ENCODE data around the gene FAM78B. TPM values are rescaled to one million over a fixed set of nuclear protein-coding genes. Genes with fewer than 3 reads are reported as not detected.

Gene FAM78B
- total RNA-seq, 1 experiment from 2014 or later, result 0.24 TPM

DNA sequence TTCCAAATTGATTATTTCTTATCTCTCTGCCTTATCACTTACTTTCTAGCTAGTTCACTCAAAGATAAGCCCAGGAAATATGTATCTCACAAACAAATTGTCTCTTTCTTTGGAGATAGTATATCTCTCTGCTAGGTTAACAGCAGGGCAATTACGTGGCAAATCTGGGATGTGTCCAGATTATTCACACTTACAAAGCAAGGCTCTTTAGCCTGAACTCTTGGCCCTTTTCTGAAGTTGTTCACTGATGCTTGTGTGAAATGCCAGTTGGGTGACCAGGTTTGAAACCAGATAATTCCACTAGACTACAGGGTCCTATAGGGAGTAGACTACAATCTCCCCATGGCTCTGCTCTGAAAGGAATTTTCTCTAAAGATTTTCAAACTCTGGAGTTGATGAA lies 30.8 kb upstream of the FAM78B start:
- CTCF ChIA-PET, result no interaction called here
- no peaks in the 10 kb centered on the region for H3K36me3 ChIP-seq (ENCODE audit: insufficient read depth, low read length, poor library complexity, severe bottlenecking)
- POLR2A ChIA-PET (ENCODE audit: low non-redundant PET), result no interaction called here
- no peaks in the 10 kb centered on the region for H3K4me1 ChIP-seq (ENCODE audit: insufficient read depth, low read length, poor library complexity, severe bottlenecking)
- BruUV-seq (replicated peaks), result no TSS peak
- intact Hi-C loops (cut with micrococcal nuclease; ENCODE audit: unreplicated experiment), result no loop called here
- H3K27me3 ChIP-seq (replicated peaks; ENCODE audit: insufficient read depth, low read depth, low read length, poor library complexity), result no peaks in the 10 kb centered on the region
- no peak for TF ChIP-seq EZH2 (IDR thresholded peaks at IDR 0.05; ENCODE audit: borderline replicate concordance, low read depth, low read length, poor library complexity, severe bottlenecking)
- TF ChIP-seq, protein P1, sequence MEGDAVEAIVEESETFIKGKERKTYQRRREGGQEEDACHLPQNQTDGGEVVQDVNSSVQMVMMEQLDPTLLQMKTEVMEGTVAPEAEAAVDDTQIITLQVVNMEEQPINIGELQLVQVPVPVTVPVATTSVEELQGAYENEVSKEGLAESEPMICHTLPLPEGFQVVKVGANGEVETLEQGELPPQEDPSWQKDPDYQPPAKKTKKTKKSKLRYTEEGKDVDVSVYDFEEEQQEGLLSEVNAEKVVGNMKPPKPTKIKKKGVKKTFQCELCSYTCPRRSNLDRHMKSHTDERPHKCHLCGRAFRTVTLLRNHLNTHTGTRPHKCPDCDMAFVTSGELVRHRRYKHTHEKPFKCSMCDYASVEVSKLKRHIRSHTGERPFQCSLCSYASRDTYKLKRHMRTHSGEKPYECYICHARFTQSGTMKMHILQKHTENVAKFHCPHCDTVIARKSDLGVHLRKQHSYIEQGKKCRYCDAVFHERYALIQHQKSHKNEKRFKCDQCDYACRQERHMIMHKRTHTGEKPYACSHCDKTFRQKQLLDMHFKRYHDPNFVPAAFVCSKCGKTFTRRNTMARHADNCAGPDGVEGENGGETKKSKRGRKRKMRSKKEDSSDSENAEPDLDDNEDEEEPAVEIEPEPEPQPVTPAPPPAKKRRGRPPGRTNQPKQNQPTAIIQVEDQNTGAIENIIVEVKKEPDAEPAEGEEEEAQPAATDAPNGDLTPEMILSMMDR (conservative IDR thresholded peaks at IDR 0.05; ENCODE audit: low read depth, low read length), result no peak
- no peak overlapping the region for H3K27ac ChIP-seq (ENCODE audit: low read depth, low read length, poor library complexity, severe bottlenecking)
- no peaks in the 10 kb centered on the region for H3K9me3 ChIP-seq (ENCODE audit: low read depth, low read length, poor library complexity, severe bottlenecking)
- no peak for DNase-seq (ENCODE audit: low spot score)
- no peak overlapping the region for H3K4me3 ChIP-seq (ENCODE audit: low read depth, low read length, poor library complexity, severe bottlenecking)

DNA sequence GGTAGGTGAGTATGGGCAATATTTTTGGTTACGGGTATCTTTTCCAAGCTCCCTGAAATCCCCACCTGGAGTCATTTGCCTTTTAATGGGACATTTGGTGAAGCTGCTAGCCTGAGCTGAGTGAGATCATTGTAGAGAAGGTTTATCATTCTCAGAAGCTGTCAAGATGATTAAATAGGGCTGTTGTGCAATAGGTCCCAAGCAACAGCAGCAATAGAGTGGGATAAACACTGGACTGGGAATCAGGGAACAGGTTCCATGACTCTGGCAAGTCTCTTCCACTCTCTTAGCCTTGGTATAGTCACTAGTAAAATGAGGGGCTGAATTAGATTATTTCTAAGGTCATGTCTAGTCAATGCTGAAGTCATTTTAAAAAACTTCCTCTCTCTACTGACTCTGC lies 30.3 kb upstream of the FAM78B start:
- Histone ChIP-seq H3K4me1 (ENCODE audit: insufficient read depth, low read length, poor library complexity, severe bottlenecking) (no peaks in the 10 kb centered on the region), H3K27ac (ENCODE audit: low read depth, low read length, poor library complexity, severe bottlenecking) (no peak overlapping the region), H3K27me3 (replicated peaks; ENCODE audit: insufficient read depth, low read depth, low read length, poor library complexity) (no peaks in the 10 kb centered on the region), H3K36me3 (ENCODE audit: insufficient read depth, low read length, poor library complexity, severe bottlenecking) (no peaks in the 10 kb centered on the region), H3K9me3 (ENCODE audit: low read depth, low read length, poor library complexity, severe bottlenecking) (no peaks in the 10 kb centered on the region), H3K4me3 (ENCODE audit: low read depth, low read length, poor library complexity, severe bottlenecking) (no peak overlapping the region)
- ChIA-PET POLR2A (ENCODE audit: low non-redundant PET) (no interaction called here), CTCF (no interaction called here)
- DNase-seq (ENCODE audit: low spot score), result no peak
- no TSS peak for BruUV-seq (replicated peaks)
- intact Hi-C loops (cut with micrococcal nuclease; ENCODE audit: unreplicated experiment), result no loop called here
- TF ChIP-seq EZH2 (IDR thresholded peaks at IDR 0.05; ENCODE audit: borderline replicate concordance, low read depth, low read length, poor library complexity, severe bottlenecking), result no peak
- TF ChIP-seq, protein P1 (conservative IDR thresholded peaks at IDR 0.05; ENCODE audit: low read depth, low read length), result no peak

DNA sequence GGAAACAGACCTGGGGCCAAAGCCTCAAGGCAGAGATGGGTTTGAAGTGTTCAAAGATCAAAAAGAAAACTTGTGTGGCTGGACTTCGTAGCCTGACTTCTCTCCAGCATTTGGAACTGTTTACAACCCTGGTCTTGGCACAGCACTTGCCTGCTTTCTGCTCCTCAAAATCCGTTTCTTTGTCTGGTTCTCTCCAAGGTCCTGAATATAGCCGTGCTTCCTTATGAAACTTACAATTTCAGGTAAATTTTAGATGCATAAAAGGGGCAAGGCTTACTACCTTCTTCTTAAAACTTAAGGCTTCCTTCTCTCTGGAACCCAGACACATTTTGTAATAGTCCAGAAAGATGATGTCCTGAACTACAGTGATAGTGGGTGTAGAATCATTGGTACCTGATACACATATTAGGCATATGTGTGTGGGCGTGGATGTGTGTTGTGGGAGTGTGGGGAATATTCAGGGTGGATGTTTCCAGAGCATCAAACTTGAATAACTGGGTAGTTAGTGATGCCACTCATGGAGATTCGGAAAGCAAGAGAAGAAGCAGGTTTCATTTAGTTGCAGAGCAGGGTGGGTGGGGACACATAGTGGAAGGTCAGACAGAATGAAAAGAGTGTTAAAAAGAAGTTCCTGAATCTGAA lies 26.4 kb upstream of the FAM78B start:
- Histone ChIP-seq H3K9me3 (ENCODE audit: low read depth, low read length, poor library complexity, severe bottlenecking) (no peaks in the 10 kb centered on the region), H3K27me3 (replicated peaks; ENCODE audit: insufficient read depth, low read depth, low read length, poor library complexity) (no peaks in the 10 kb centered on the region), H3K27ac (ENCODE audit: low read depth, low read length, poor library complexity, severe bottlenecking) (no peak overlapping the region), H3K36me3 (ENCODE audit: insufficient read depth, low read length, poor library complexity, severe bottlenecking) (no peaks in the 10 kb centered on the region), H3K4me3 (ENCODE audit: low read depth, low read length, poor library complexity, severe bottlenecking) (no peak overlapping the region), H3K4me1 (ENCODE audit: insufficient read depth, low read length, poor library complexity, severe bottlenecking) (no peaks in the 10 kb centered on the region)
- intact Hi-C loops (cut with micrococcal nuclease; ENCODE audit: unreplicated experiment), result no loop called here
- CTCF ChIA-PET, result no interaction called here
- no TSS peak for BruUV-seq (replicated peaks)
- POLR2A ChIA-PET (ENCODE audit: low non-redundant PET), result no interaction called here
- TF ChIP-seq, protein P1 (conservative IDR thresholded peaks at IDR 0.05; ENCODE audit: low read depth, low read length), result no peak
- TF ChIP-seq EZH2 (IDR thresholded peaks at IDR 0.05; ENCODE audit: borderline replicate concordance, low read depth, low read length, poor library complexity, severe bottlenecking), result no peak
- no peak for DNase-seq (ENCODE audit: low spot score)
